GM18502 (cell line): ENCODE data around the gene PLCH2.

Source experiments
- ATAC-seq: cut with Tn5 transposase; IDR thresholded peaks from one replicate; pipeline ENCODE4 v1.9.1; 2021; ENCODE audit warnings: mild to moderate bottlenecking; ENCODE audit not compliant: unreplicated experiment, poor library complexity

PLCH2 gene, protein sequence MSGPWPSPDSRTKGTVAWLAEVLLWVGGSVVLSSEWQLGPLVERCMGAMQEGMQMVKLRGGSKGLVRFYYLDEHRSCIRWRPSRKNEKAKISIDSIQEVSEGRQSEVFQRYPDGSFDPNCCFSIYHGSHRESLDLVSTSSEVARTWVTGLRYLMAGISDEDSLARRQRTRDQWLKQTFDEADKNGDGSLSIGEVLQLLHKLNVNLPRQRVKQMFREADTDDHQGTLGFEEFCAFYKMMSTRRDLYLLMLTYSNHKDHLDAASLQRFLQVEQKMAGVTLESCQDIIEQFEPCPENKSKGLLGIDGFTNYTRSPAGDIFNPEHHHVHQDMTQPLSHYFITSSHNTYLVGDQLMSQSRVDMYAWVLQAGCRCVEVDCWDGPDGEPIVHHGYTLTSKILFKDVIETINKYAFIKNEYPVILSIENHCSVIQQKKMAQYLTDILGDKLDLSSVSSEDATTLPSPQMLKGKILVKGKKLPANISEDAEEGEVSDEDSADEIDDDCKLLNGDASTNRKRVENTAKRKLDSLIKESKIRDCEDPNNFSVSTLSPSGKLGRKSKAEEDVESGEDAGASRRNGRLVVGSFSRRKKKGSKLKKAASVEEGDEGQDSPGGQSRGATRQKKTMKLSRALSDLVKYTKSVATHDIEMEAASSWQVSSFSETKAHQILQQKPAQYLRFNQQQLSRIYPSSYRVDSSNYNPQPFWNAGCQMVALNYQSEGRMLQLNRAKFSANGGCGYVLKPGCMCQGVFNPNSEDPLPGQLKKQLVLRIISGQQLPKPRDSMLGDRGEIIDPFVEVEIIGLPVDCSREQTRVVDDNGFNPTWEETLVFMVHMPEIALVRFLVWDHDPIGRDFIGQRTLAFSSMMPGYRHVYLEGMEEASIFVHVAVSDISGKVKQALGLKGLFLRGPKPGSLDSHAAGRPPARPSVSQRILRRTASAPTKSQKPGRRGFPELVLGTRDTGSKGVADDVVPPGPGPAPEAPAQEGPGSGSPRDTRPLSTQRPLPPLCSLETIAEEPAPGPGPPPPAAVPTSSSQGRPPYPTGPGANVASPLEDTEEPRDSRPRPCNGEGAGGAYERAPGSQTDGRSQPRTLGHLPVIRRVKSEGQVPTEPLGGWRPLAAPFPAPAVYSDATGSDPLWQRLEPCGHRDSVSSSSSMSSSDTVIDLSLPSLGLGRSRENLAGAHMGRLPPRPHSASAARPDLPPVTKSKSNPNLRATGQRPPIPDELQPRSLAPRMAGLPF (N-terminal part only)

DNA sequence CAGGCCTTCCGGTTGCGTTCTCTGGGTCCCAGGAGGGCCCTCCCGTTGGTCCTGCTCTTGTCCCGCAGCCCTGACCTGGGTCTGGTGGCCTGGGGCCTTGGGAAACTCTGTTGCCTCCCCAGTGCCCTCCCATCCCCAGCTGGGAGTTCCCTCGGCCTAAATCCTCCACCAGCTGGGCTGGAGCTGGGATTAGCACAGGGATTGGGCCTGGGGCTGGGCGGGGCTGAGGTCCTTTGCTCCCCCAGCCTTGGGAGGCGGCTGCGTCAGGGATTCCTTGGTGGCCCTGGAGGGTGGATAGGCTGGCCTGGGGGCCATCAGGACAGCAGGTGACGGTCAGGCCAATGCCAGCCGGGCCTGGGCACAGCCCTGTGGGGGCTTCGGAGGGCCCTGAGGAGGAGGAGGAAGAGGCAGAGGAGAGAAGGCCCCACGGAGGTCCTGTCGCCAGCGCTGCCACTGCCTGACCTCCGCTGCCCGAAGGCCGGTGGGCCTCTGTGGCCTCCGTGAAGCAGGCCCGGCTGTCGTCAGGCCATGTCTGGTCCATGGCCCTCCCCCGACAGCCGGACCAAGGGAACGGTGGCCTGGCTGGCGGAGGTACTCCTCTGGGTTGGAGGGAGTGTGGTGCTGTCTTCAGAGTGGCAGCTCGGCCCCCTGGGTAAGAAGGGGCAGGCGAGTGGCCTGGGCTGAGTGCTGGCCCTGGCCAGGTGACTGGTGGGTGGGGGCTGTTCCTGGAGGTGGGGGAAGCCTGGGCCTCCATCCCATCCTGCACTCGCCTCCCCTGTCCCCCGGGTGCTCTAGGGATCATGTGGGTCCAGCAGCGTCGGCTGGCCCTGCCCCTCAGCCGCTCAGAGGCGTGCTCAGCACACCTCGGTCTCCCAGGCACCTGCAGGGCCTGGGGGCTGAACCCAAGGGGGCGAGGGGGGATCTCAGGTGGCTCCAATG, at the start of gene PLCH2:
PLCH2 (plus strand) TSS at position 229 of the 939 bp plus-strand sequence; CDS start at position 529, 300 bp downstream.
- no peak for ATAC-seq

DNA sequence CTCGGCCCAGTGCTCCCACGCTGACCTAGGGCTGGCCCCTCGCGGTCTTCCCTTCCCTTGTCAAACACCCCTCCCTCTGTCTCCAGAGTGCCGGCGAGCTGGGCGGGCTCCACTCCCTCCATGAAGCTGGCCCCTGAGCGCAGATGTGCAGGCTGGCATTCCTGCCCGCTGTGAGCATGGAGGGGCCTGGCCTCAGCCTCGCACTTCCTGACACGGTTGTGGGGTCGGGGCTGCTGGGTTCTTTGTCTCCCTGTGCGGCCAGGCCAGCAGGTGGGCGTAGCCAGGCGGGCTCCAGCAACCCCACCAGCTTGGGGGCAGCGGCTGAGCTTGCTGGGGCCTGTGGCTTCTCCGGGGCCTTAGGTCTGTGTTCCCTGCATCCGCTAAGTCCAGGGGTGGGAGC, 49.5 kb upstream of the PLCH2 start:
- ATAC-seq = no peak

DNA sequence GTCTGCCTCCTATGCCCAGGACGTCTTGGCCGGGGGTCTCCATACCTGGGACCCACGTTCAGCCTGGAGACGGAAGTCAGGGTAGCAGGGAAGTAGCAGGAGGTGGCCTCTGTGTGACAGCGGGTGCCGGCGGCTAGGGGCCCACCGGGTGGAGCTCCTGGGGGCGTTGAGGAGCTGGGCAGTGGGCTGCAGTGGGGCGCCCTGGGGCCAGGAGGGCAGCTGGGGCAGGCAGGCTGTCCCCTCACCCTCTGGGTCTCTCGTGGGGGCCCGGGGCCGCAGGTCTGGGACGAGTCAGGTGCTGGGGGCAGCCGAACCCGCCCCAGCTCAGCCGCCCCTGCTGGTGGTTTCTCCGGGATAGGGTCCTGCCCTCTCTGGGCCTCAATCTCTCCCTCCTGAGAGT, 49.0 kb upstream of the PLCH2 start:
- no peak for ATAC-seq

DNA sequence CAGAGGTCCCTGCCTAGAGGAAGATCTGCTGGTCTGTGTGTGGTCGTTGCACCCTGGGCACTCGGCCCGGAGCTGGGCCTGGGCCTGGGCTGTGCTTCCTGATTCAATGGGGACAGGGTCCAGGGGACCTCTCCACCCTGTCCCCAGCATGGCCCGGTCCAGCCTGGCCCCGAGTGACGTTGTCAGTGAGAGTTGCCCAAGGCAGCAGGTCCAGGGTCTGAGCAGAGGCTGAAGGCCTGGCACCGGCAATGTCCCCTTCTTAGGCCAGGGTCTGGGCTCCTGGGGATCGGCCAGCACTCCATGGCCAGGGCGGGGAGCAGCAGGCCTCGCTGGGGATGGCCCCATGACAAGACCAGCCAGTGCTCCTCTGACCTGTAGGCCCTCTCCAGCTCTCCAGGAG, 48.1 kb upstream of the PLCH2 start:
- no peak for ATAC-seq

- no peak for ATAC-seq
These were observed 47.6 kb upstream of the PLCH2 start for GRCh38 chr1:2428490-2428889.

DNA sequence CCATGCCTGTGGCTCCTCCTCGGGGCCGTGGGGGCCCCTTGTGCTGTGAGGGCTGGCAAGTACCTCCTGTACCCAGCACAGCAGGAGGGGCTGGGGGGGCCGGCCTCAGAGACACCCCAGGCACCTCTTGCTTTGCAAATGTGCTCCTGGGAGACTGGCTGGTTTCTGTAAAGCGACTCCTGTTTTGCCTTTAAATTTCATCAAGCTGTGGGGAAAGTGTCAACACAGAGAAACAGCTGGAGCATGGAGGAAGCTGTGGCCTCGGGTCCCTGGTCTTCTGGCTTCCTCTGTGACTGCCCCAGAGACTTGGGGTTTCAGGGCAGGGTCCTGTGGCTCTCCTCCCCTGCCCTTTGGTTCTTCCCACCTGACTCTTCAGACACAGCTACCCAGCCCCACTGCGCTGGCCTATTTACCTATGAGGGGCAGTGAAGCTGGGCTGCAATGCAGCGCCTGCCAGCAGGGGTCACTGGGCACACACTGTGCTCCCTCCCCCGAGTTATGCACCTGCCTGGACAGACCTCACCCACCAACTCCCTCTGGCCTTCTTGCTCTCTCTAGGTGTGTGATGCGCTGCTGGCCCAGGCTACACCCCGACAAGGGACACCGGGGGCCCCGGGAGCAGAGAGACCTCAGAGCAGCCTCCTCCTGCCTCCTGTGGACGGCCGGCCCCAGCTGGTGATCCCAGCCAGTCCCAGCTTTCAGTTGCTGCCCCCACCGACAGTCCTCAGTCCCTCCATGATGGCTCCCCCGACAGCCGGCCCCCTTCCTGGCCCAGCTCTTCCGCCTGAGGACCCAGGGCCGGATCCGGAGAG, 46.1 kb upstream of the PLCH2 start:
- ATAC-seq = no peak

DNA sequence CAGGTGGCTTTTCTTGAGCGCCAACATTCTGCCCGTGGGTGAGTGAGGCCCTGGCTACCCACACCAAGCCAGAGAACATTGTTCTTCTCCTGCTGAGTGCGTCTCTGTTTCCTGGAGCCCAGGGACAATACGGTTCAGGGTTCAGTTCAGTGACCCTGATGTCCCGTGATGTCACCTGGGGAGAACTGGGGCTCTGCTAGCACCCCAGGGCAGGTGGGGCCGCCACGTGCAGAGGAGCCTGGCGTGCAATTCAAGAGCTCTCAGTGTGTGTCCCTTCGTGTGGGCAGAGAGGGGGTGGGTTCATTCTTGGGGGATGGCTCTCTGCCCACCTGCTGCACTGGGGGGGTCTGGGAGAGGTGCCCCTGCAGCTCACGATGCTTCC, 45.5 kb upstream of the PLCH2 start:
- ATAC-seq = no peak

- no peak for ATAC-seq
These were observed 45.0 kb upstream of the PLCH2 start for GRCh38 chr1:2431103-2431502.

DNA sequence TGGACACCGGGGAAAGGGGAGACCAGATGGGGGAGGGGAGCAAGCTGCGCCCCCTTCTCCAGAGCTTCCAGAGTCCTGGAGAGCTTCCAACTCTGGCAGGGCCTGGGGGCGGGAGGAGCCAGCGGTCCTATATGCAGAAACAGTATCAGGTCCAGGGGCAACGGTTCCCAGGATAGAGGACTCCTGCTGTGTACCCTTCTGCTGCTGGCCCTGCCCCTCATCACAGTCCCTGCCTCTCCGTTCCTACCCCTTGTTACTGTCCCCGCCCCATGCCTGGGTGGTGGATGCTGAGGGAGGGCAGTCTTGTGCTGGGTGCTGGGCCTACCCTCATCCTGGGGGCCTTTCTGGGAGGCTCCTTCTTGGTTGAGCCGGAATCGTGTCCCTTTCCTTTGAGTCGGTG, 44.6 kb upstream of the PLCH2 start:
- ATAC-seq = no peak

- no peak for ATAC-seq
These were observed 43.6 kb upstream of the PLCH2 start for GRCh38 chr1:2432441-2432844.

DNA sequence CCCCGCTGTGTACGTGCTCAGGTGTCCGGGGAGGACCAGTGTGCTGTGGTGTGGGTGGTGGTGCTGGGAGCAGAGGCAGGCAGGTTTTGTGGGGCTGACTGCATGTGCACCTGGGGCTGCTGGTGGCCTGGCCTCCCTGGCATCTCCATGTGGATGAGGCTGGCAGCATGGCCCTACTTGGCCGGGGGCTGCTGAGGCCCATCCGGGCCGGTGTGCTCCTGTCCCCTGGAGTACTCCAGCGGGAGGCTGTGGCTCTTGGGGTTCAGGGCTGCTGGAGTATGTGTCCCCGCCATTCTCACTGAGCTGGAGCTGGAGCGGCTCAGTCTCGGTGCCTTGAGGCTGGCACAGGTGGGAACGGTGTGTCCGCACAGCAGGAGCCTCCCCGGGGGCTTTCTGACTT, 42.9 kb upstream of the PLCH2 start:
- no peak for ATAC-seq

DNA sequence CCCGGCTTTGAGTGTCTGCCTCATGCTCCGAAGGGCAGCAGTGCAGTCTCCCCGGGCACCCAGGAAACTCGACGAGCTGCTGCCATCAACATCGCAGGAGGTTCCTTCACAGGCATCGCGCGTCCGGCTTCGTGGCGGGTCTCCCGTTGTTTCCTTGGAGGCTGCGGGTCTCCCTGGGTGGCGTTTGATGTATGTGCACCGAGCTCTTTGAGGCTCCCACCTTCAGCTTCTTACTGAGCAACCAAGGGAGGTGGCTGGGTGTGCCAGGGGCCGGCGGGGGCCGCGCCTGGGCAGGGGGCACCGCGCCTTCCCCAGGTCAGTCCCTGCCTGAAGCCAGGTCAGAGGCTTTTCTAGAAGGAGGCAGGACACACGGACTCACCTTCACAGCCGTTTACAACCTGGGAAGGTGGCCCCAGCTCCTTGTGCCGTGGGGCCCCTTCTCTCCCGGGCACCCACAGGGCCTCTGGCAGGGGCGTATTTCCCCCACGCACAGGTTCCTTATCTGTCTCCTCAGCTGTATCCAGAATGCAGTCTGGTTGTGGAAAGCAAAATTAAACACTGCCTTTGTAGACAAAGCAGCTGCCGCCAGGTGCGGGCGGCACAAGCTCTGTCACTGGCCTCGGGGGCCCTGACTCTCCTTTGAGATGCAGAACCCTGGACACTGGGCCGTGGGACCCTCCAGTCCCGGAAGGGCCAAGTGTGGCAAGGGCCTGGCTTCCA, 42.0 kb upstream of the PLCH2 start:
- no peak for ATAC-seq

DNA sequence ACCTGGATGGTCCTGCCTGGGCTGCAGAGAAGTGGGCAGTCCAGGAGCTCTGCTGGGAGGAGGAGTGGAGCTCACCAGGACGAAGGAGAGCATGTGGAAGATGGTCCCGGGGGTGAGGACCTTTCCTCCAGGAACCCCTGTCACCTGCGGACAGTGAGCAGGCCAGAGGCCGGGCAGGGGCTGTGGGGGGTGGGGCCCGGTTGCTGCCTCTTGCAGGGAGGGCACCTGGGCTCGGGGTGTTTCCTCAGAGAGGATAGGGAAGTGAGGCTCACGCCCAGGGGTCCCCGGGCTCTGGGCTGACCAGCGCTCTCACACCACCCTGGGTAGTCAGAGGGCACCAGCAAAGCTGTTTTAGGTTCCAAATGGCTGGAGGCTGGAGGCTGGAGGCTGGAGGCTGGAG, 41.0 kb upstream of the PLCH2 start:
- ATAC-seq = no peak

- ATAC-seq = no peak
These were observed 40.2 kb upstream of the PLCH2 start for GRCh38 chr1:2435746-2436355.

GRCh38 chr1:2436876-2437275, 39.2 kb upstream of the PLCH2 start:
- ATAC-seq = no peak

DNA sequence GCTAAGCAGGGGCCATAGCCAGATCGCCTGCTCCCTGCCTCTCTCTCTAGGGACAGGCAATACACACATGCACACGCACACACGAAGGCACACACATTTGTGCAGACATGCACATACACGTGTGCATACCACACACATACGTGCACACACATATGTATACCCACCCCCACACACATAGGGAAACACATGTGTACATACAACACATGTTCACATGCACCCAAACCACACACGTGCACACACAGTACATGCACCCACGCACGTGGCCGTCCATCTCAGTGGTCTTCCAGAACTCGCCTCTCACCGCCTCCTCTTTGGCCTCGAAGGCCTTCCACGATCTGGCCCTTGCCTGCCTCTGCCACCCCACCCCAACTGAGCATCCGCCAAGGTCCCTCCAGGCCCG, 38.5 kb upstream of the PLCH2 start:
- ATAC-seq = no peak

DNA sequence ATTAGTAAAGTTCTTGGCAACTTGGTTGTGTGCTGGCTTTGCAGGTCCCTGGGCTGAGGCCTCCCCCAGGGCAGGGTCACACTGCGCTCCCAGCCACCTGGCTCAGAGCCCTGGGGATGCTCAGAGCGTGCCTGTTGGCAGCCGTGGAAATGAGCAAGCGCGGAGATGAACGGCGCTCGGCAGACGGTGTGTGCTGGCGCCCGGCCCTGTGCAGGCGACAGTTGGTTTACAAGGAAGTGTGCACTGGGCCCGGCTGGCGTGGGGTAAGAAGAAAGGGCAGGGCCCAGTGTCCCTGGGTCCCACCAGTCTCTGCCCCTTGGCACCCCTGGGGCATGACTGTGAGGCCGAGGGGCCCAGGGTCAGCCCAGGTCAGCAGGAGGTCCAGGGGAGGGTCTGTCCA, 38.1 kb upstream of the PLCH2 start:
- ATAC-seq = no peak

DNA sequence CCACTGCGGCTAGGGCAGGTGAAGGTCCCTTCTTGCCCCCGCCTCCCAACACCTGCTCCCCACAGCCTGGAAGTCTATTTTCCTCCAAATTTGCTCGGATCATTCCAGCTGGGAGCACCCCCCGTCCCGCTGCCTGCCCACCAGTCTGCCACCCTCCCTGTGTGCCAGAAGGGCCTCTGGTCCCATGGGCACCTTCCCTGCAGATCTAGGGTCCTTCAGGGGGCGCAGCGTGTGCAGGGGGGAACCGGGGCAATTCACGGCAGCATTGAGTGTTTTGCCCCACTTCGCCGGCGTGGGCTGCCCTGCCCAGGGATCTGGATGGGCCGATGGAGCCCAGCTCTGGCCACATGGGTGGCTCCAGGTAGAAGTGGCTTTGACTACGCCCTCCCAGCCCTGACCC, 37.4 kb upstream of the PLCH2 start:
- ATAC-seq = no peak
